ENCODE measurements around the gene EGFL6.

DNA sequence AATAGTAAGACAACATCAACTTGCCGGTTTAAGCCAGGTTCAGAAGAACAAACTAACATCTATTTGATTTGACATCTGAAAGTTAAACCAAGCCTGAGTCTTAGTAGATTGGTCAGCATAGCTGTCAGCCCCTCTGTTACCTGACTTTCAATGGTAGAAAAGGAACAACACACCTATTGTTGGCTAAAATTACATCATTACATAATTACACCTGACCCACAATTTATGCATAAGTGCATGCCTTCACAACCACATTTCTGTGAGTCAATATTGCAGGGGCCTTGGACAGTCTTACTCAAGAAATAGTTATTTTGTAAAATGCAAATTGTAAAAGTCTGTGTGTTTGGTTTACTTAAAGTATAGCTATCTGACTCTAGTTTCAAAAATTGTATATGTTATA, 36.2 kb downstream of the EGFL6 start:
- TF ChIP-seq, protein P1, sequence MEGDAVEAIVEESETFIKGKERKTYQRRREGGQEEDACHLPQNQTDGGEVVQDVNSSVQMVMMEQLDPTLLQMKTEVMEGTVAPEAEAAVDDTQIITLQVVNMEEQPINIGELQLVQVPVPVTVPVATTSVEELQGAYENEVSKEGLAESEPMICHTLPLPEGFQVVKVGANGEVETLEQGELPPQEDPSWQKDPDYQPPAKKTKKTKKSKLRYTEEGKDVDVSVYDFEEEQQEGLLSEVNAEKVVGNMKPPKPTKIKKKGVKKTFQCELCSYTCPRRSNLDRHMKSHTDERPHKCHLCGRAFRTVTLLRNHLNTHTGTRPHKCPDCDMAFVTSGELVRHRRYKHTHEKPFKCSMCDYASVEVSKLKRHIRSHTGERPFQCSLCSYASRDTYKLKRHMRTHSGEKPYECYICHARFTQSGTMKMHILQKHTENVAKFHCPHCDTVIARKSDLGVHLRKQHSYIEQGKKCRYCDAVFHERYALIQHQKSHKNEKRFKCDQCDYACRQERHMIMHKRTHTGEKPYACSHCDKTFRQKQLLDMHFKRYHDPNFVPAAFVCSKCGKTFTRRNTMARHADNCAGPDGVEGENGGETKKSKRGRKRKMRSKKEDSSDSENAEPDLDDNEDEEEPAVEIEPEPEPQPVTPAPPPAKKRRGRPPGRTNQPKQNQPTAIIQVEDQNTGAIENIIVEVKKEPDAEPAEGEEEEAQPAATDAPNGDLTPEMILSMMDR (IDR thresholded peaks at IDR 0.05): no peak
- no peak for TF ChIP-seq POLR2A (IDR thresholded peaks at IDR 0.05)
